PC-3 (cell line): ENCODE measurements around the gene SEC16A. TPM values are rescaled to one million over a fixed set of nuclear protein-coding genes. Genes with fewer than 3 reads are reported as not detected.
A peak's percentile ranks its signal among the peaks of the same experiment; 100 is the strongest.

ENCODE experiments used
- ATAC-seq: fragments of 200-7000 bp; cut with Tn5 transposase; 2 replicates; pipeline ENCODE4 v1.9.1; 2020; ENCODE audit warnings: mild to moderate bottlenecking, moderate library complexity
- BruUV-seq: library from RNA; stranded (reverse); fragments of 400-500 nt; replicated peaks from 2 replicates; lab custom pipeline; 2021; lab: Mats Ljungman, UMichigan
- CTCF ChIA-PET: fragments of 300-600 bp; sonication (Branson Sonifier 250); formaldehyde crosslinking; loops from one replicate; lab custom pipeline; 2022; ENCODE audit warnings: antibody characterized with exemption; lab: Charles Lee
- POLR2A ChIA-PET: fragments of 300-600 bp; sonication (Branson Sonifier 250); formaldehyde crosslinking; loops from one replicate; lab custom pipeline; 2022; ENCODE audit warnings: antibody characterized with exemption; ENCODE audit not compliant: unreplicated experiment; lab: Charles Lee
- DNase-seq: peaks from one replicate; pipeline ENCODE4 v3.0.0-alpha.2; 2015
- H2AFZ ChIP-seq: fragments of 300-600 bp; sonication (generic); 2 replicates; pipeline ENCODE4 v1.6.0; 2016; ENCODE audit warnings: antibody characterized with exemption, low read length
- H3F3A ChIP-seq: fragments of 300-600 bp; sonication (generic); one replicate; pipeline ENCODE4 v1.6.0; 2017; ENCODE audit warnings: antibody characterized with exemption, low read length, control low read depth, mild to moderate bottlenecking; ENCODE audit not compliant: unreplicated experiment
- H3K27ac ChIP-seq: fragments of 300-600 bp; sonication (generic); 2 replicates; pipeline ENCODE4 v1.5.1; 2016; ENCODE audit warnings: mild to moderate bottlenecking, low read length
- H3K27me3 ChIP-seq: fragments of 300-600 bp; sonication (generic); 2 replicates; pipeline ENCODE4 v1.6.1; 2016; ENCODE audit warnings: low read length, mixed read lengths
- H3K36me3 ChIP-seq: fragments of 300-600 bp; sonication (generic); 2 replicates; pipeline ENCODE4 v1.6.1; 2016; ENCODE audit warnings: low read depth, mixed run types, low read length, mixed read lengths
- H3K4me1 ChIP-seq: fragments of 300-600 bp; sonication (generic); 2 replicates; pipeline ENCODE4 v1.5.1; 2016; ENCODE audit warnings: low read length; ENCODE audit not compliant: insufficient read depth
- H3K4me2 ChIP-seq: fragments of 300-600 bp; sonication (generic); 2 replicates; pipeline ENCODE4 v1.6.0; 2016; ENCODE audit warnings: low read length
- H3K4me3 ChIP-seq: fragments of 300-600 bp; sonication (generic); 2 replicates; pipeline ENCODE4 v1.5.1; 2016; ENCODE audit warnings: mild to moderate bottlenecking, low read length, mixed read lengths
- H3K79me2 ChIP-seq: fragments of 300-600 bp; sonication (generic); 2 replicates; pipeline ENCODE4 v1.6.1; 2017; ENCODE audit warnings: low read length, mixed read lengths
- H3K9ac ChIP-seq: fragments of 300-600 bp; sonication (generic); 2 replicates; pipeline ENCODE4 v1.6.0; 2016; ENCODE audit warnings: mild to moderate bottlenecking, low read length
- H3K9me2 ChIP-seq: fragments of 300-600 bp; sonication (generic); replicated peaks from 2 replicates; pipeline ENCODE4 v1.6.1; 2016; ENCODE audit warnings: mixed run types, low read length, mixed read lengths
- H3K9me3 ChIP-seq: fragments of 300-600 bp; sonication (generic); 2 replicates; pipeline ENCODE4 v1.6.1; 2016; ENCODE audit warnings: low read length, mixed read lengths
- H4K20me1 ChIP-seq: fragments of 300-600 bp; sonication (generic); 2 replicates; pipeline ENCODE4 v1.6.1; 2016; ENCODE audit warnings: low read length, mixed read lengths
- EZH2 ChIP-seq: fragments of 300-600 bp; sonication (generic); IDR thresholded peaks from one replicate; pipeline ENCODE4 v1.6.1; 2017; ENCODE audit warnings: antibody characterized with exemption, mild to moderate bottlenecking, low read length; ENCODE audit not compliant: unreplicated experiment
- EZH2phosphoT487 ChIP-seq: fragments of 300-600 bp; sonication (generic); IDR thresholded peaks from 2 replicates; pipeline ENCODE4 v1.6.1; 2018; ENCODE audit warnings: mild to moderate bottlenecking, antibody characterized with exemption, low read length, borderline replicate concordance
- intact Hi-C: fragments of 100-400 bp; cut with micrococcal nuclease; formaldehyde crosslinking; loops from 2 replicates; pipeline ENCODE4 v1.9.0; 2023
- total RNA-seq: library from RNA; depleted of rRNA; stranded (reverse); fragments of >200 nt; gene quantifications from 2 replicates; pipeline ENCODE4 v1.2.3, GENCODE V29; 2014
- TF ChIP-seq, protein P1 (sequence below): fragments of 300-600 bp; sonication (generic); conservative IDR thresholded peaks from 2 replicates; pipeline ENCODE4 v1.5.1; 2017; ENCODE audit warnings: antibody characterized with exemption, low read depth, mild to moderate bottlenecking, low read length

SEC16A gene
- total RNA-seq, 1 experiment from 2014 or later: 28.3 TPM

DNA sequence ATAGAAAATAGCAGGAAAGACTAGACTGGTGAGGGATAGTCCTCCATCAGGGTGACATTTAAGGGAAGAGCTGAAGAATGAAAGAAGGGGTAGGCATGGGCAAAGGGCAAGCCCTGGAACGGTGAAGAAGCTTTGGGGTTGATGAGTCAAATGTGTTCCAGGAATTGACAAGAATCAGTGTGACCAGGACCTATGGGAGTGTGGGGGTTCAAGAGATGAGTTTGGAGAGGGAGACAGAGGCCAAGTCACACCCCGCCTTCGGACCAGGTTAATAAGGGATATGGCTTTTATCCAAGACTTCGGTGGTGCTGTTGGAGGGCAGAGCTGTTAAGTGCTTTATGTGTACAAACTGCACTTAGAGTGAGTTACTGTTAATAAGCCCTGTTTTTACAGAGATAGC, 71.5 kb downstream of the SEC16A start:
- no peak overlapping the region for H2AFZ ChIP-seq

DNA sequence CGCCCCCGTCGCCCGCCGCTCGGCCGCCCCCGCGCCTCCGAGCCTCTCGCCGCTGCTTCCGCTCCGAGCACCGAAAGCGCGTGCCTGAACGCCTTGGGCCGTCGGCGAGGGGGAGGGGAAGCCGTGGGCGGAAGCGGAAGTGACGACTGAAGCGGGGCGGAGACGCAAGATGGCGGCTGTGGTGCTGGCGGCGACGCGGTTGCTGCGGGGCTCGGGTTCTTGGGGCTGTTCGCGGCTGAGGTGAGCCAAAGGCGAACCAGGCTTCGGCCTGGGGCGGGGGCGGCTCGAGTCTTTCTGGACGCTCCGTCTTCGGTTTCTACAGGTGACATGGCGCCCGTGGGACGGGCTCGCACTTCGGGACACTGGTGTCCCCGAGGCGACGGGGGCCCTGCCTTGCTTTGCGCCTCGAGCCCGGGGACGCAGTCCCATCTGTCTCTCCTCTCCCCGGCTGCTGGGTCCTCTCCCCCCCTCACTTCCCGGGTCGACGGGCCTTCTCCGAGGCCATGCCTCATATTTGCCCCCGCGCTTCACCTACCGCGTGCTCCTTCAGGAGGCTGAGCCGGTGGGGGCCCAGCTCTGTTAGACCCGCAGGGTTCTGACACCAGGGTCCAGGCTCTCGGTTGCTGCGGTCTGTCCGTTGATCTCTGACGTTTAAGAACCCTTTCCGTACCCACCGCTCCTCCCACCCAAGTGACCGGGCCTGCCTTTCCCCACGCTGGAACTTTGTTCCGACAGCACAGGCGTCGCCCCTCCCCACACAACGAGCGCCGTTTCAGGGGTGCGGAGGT, 72.1 kb downstream of the SEC16A start, which contains the start of the genes ENTR1 and PMPCA:
Gene ENTR1, minus strand, starts transcription at position 115 of the 788 bp plus-strand sequence. CDS start 217 bp downstream, outside the sequence.
Gene PMPCA, plus strand, starts transcription at position 159 of the 788 bp plus-strand sequence. Its CDS starts 11 bp downstream, at position 170.
- POLR2A ChIA-PET: interaction anchor here (0.6 kb wide), 1 partner anchor 48 kb away, joined by 3 read pairs; no protein-coding TSS in a partner anchor
- peaks cover 44% of the 10 kb centered on the region for H3K79me2 ChIP-seq
- H2AFZ ChIP-seq: peak within 1 kb of the TSS; percentile 59; the same call in 1 of the 2 replicates
- peak; percentile 83 for ATAC-seq
- H3K9me2 ChIP-seq: no peaks in the 10 kb centered on the region
- CTCF ChIA-PET: no interaction called here
- peak; percentile 86 for DNase-seq
- H3K4me2 ChIP-seq: peak within 1 kb of the TSS; percentile 97
- no peaks in the 10 kb centered on the region for H3F3A ChIP-seq
- no peaks in the 10 kb centered on the region for H3K27me3 ChIP-seq
- peak within 1 kb of the TSS; percentile 41 for H3K27ac ChIP-seq
- intact Hi-C loops: no loop called here
- H4K20me1 ChIP-seq: peaks cover 10% of the 10 kb centered on the region; the same call in 1 of the 2 replicates
- TF ChIP-seq EZH2 (no peak), EZH2phosphoT487 (no peak)
- TF ChIP-seq, protein P1, sequence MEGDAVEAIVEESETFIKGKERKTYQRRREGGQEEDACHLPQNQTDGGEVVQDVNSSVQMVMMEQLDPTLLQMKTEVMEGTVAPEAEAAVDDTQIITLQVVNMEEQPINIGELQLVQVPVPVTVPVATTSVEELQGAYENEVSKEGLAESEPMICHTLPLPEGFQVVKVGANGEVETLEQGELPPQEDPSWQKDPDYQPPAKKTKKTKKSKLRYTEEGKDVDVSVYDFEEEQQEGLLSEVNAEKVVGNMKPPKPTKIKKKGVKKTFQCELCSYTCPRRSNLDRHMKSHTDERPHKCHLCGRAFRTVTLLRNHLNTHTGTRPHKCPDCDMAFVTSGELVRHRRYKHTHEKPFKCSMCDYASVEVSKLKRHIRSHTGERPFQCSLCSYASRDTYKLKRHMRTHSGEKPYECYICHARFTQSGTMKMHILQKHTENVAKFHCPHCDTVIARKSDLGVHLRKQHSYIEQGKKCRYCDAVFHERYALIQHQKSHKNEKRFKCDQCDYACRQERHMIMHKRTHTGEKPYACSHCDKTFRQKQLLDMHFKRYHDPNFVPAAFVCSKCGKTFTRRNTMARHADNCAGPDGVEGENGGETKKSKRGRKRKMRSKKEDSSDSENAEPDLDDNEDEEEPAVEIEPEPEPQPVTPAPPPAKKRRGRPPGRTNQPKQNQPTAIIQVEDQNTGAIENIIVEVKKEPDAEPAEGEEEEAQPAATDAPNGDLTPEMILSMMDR: no peak
- peak within 1 kb of the TSS; percentile 93 for H3K4me3 ChIP-seq
- H3K9ac ChIP-seq: peak within 1 kb of the TSS; percentile 95
- TSS peak; percentile 58 for BruUV-seq
- peaks cover 18% of the 10 kb centered on the region; the same call in 1 of the 2 replicates for H3K4me1 ChIP-seq
- no peaks in the 10 kb centered on the region for H3K9me3 ChIP-seq
- peaks cover 25% of the 10 kb centered on the region for H3K36me3 ChIP-seq

More for the DNA sequence above, 71.5 kb downstream of the SEC16A start:
- no TSS peak for BruUV-seq
- no peaks in the 10 kb centered on the region for H3F3A ChIP-seq
- no peaks in the 10 kb centered on the region for H3K9me3 ChIP-seq
- H4K20me1 ChIP-seq: peaks cover 10% of the 10 kb centered on the region; the same call in 1 of the 2 replicates
- peaks cover 44% of the 10 kb centered on the region for H3K79me2 ChIP-seq
- H3K36me3 ChIP-seq: peaks cover 28% of the 10 kb centered on the region
- ChIA-PET CTCF (no interaction called here), POLR2A (interaction anchor here (0.6 kb wide), 1 partner anchor 131 kb away, joined by 4 read pairs; no protein-coding TSS in a partner anchor)
- peaks cover 18% of the 10 kb centered on the region; the same call in 1 of the 2 replicates for H3K4me1 ChIP-seq
- ATAC-seq (no peak), DNase-seq (no peak)
- peak overlapping the region; percentile 86 for H3K4me2 ChIP-seq
- no peak overlapping the region for H3K27ac ChIP-seq
- H3K9me2 ChIP-seq: no peaks in the 10 kb centered on the region
- TF ChIP-seq, protein P1: no peak
- TF ChIP-seq EZH2phosphoT487 (no peak), EZH2 (no peak)
- H3K4me3 ChIP-seq: peak overlapping the region; percentile 93
- H3K27me3 ChIP-seq: no peaks in the 10 kb centered on the region
- peak overlapping the region; percentile 95 for H3K9ac ChIP-seq
- intact Hi-C loops: no loop called here
